GM19452 (cell line): Measurements from ENCODE around the gene S100A9.
"Not testable (repeated sequence)": the region's sequence is repeated elsewhere in the genome, so short reads cannot be mapped to it uniquely, and the experiment has no call there.

Experiments used
- ATAC-seq: cut with Tn5 transposase; IDR thresholded peaks from one replicate; pipeline ENCODE4 v1.9.1; 2021; ENCODE audit not compliant: unreplicated experiment

S100A9 gene

GRCh38 chr1:153404768-153405167 lies 47.1 kb downstream of the S100A9 start:
- no peak for ATAC-seq

- ATAC-seq = not testable (repeated sequence)
Measured at GRCh38 chr1:153405825-153406599, 48.4 kb downstream of the S100A9 start.

GRCh38 chr1:153407274-153407673 lies 49.6 kb downstream of the S100A9 start:
- not testable (repeated sequence) for ATAC-seq
